Caco-2 (cell line): ENCODE measurements around the gene GATAD2B. TPM values are rescaled to one million over a fixed set of nuclear protein-coding genes. Genes with fewer than 3 reads are reported as not detected.

ENCODE experiments used
- BruUV-seq: library from RNA; stranded (reverse); fragments of 400-500 nt; replicated peaks from 2 replicates; lab custom pipeline; 2021; lab: Mats Ljungman, UMichigan
- CTCF ChIA-PET: fragments of 300-600 bp; sonication (Branson Sonifier 250); formaldehyde crosslinking; loops from one replicate; lab custom pipeline; 2022; ENCODE audit warnings: antibody characterized with exemption; lab: Charles Lee
- POLR2A ChIA-PET: fragments of 300-600 bp; sonication (Branson Sonifier 250); formaldehyde crosslinking; loops from one replicate; lab custom pipeline; 2022; ENCODE audit warnings: antibody characterized with exemption; lab: Charles Lee
- DNase-seq, 2 experiments: peaks; one replicate each; pipeline versions ENCODE4 v3.0.0 to v3.0.0-alpha.2; 2020 to 2022
- H3K27me3 ChIP-seq: replicated peaks from 2 replicates; pipeline ENCODE4 v1.6.0; 2011; ENCODE audit warnings: low read length; ENCODE audit not compliant: control insufficient read depth, insufficient read depth
- H3K36me3 ChIP-seq: 2 replicates; pipeline ENCODE4 v1.5.1; 2011; ENCODE audit warnings: low read length; ENCODE audit not compliant: control insufficient read depth, insufficient read depth
- H3K4me1 ChIP-seq: fragments of 250-450 bp; sonication (Bioruptor Pico); 2 replicates; pipeline ENCODE4 v1.5.1; 2020; ENCODE audit warnings: mild to moderate bottlenecking
- H3K4me3 ChIP-seq: 2 replicates; pipeline ENCODE4 v1.5.1; 2011; ENCODE audit warnings: low read depth, mild to moderate bottlenecking, control low read depth, low read length
- H3K9me3 ChIP-seq: fragments of 250-450 bp; sonication (Bioruptor Pico); 2 replicates; pipeline ENCODE4 v1.5.1; 2020; ENCODE audit warnings: mild to moderate bottlenecking, moderate library complexity
- H3K27ac Mint-ChIP-seq: one replicate; pipeline ENCODE4 v1.8.0; 2022; ENCODE audit warnings: mixed read lengths; ENCODE audit not compliant: unreplicated experiment
- H3K27me3 Mint-ChIP-seq: one replicate; pipeline ENCODE4 v1.8.0; 2022; ENCODE audit warnings: mixed read lengths; ENCODE audit not compliant: insufficient read depth, unreplicated experiment
- H3K36me3 Mint-ChIP-seq: one replicate; pipeline ENCODE4 v1.8.0; 2022; ENCODE audit warnings: mild to moderate bottlenecking, mixed read lengths; ENCODE audit not compliant: insufficient read depth, unreplicated experiment
- H3K4me1 Mint-ChIP-seq: one replicate; pipeline ENCODE4 v1.8.0; 2022; ENCODE audit warnings: low read depth, mixed read lengths; ENCODE audit not compliant: unreplicated experiment
- H3K4me3 Mint-ChIP-seq: one replicate; pipeline ENCODE4 v1.8.0; 2022; ENCODE audit warnings: mild to moderate bottlenecking, moderate library complexity, mixed read lengths; ENCODE audit not compliant: unreplicated experiment
- H3K9me3 Mint-ChIP-seq: one replicate; pipeline ENCODE4 v1.8.0; 2022; ENCODE audit warnings: mixed read lengths; ENCODE audit not compliant: unreplicated experiment
- CTCF ChIP-seq, 2 experiments: fragments of 200-600 bp in 1 of 2; IDR thresholded peaks; 1 replicate in 1 of 2; 2 replicates in 1 of 2; pipeline versions ENCODE4 v1.5.1 to v1.8.0; 2011 to 2022; ENCODE audit warnings: antibody characterized with exemption in 1 of 2, control low read depth in 1 of 2, inconsistent platforms in 1 of 2, low read depth in 1 of 2, low read length in 1 of 2, mild to moderate bottlenecking in 1 of 2, moderate library complexity in 1 of 2; ENCODE audit not compliant: insufficient read depth in 1 of 2, severe bottlenecking in 1 of 2, unreplicated experiment in 1 of 2
- intact Hi-C: fragments of 100-400 bp; cut with micrococcal nuclease; formaldehyde crosslinking; loops from one replicate; pipeline ENCODE4 v1.10.0; 2022; ENCODE audit not compliant: unreplicated experiment
- total RNA-seq: library from RNA; stranded (reverse); gene quantifications from 2 replicates; pipeline ENCODE4 v1.2.3, GENCODE V29; 2022

The GATAD2B gene
- total RNA-seq, 1 experiment from 2014 or later = 38.0 TPM

DNA sequence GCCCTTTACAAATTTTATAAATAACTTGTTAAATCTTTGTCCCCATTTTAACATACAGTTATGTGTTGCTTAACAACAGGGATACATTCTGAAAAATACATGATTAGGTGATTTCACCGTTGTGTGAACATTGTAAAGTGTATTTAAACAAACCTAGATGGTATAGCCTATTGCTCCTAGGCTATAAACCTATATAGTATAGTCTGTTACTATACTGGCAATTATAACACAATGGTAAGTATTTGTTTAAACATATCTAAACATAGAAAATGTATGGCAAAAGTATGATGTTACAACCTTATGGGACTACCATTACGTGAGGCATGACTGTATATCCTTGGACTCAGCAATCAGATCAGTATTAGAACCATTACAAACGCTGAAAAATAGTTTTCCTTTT, 36.6 kb downstream of the GATAD2B start:
- no peak for TF ChIP-seq CTCF (IDR thresholded peaks at IDR 0.05; ENCODE audit: insufficient read depth in 1 of 2, low read depth in 1 of 2, low read length in 1 of 2, severe bottlenecking in 1 of 2, unreplicated experiment in 1 of 2)
- Histone ChIP-seq H3K4me1 (no peaks in the 10 kb centered on the region), H3K4me3 (no peak overlapping the region), H3K27me3 (no peaks in the 10 kb centered on the region), H3K36me3 (no peaks in the 10 kb centered on the region; the same call in 1 of the 2 replicates), H3K9me3 (no peaks in the 10 kb centered on the region)
- Mint-ChIP-seq H3K4me3 (no peak overlapping the region), H3K4me1 (no peaks in the 10 kb centered on the region), H3K27me3 (no peaks in the 10 kb centered on the region), H3K36me3 (peaks cover 21% of the 10 kb centered on the region), H3K27ac (no peak overlapping the region), H3K9me3 (no peaks in the 10 kb centered on the region)
- intact Hi-C loops = no loop called here
- ChIA-PET CTCF (no interaction called here), POLR2A (interaction anchor here (0.7 to 0.8 kb wide), 2 partner anchors 20 to 77 kb away, joined by 4 to 17 read pairs; partner anchors contain the start of gene SLC39A1)
- DNase-seq = no peak
- no TSS peak for BruUV-seq

DNA sequence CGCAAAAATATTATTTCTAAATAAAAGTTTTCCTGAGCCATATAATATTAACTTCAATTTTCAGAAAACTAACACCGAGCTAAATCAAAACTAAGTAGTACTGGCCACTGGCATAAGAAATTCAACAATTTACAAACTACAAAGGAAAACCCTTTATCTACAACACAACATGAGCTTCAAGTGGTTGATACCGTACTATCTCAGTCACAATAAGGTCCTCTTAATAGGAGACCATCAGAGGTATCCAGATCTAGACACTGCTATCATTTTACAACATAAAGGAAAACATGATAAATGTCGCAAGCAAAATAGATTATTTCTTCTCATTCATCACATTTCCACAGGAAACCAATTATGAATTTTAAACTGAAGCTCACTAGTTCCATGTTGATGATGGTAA, 39.5 kb downstream of the GATAD2B start:
- no TSS peak for BruUV-seq
- intact Hi-C loops = no loop called here
- Mint-ChIP-seq H3K4me1 (no peaks in the 10 kb centered on the region), H3K4me3 (no peak overlapping the region), H3K27ac (no peak overlapping the region), H3K36me3 (peaks cover 3% of the 10 kb centered on the region), H3K27me3 (no peaks in the 10 kb centered on the region), H3K9me3 (no peaks in the 10 kb centered on the region)
- ChIA-PET CTCF (no interaction called here), POLR2A (no interaction called here)
- H3K36me3 ChIP-seq = no peaks in the 10 kb centered on the region; the same call in 1 of the 2 replicates
- no peaks in the 10 kb centered on the region for H3K27me3 ChIP-seq
- no peaks in the 10 kb centered on the region for H3K4me1 ChIP-seq
- H3K4me3 ChIP-seq = no peak overlapping the region
- TF ChIP-seq CTCF (IDR thresholded peaks at IDR 0.05; ENCODE audit: insufficient read depth in 1 of 2, low read depth in 1 of 2, low read length in 1 of 2, severe bottlenecking in 1 of 2, unreplicated experiment in 1 of 2) = no peak
- no peak for DNase-seq
- H3K9me3 ChIP-seq = no peaks in the 10 kb centered on the region

- no TSS peak for BruUV-seq
- Mint-ChIP-seq H3K36me3 (peaks cover 6% of the 10 kb centered on the region), H3K27ac (no peak overlapping the region), H3K4me3 (no peak overlapping the region), H3K27me3 (no peaks in the 10 kb centered on the region), H3K9me3 (no peaks in the 10 kb centered on the region), H3K4me1 (no peaks in the 10 kb centered on the region)
- Histone ChIP-seq H3K4me3 (no peak overlapping the region), H3K9me3 (no peaks in the 10 kb centered on the region), H3K4me1 (no peaks in the 10 kb centered on the region), H3K27me3 (no peaks in the 10 kb centered on the region), H3K36me3 (no peaks in the 10 kb centered on the region; the same call in 1 of the 2 replicates)
- no peak for DNase-seq
- intact Hi-C loops = no loop called here
- ChIA-PET POLR2A (interaction anchor here (0.6 kb wide), 1 partner anchor 37 kb away, joined by 4 read pairs; no protein-coding TSS in a partner anchor), CTCF (no interaction called here)
- TF ChIP-seq CTCF (IDR thresholded peaks at IDR 0.05; ENCODE audit: insufficient read depth in 1 of 2, low read depth in 1 of 2, low read length in 1 of 2, severe bottlenecking in 1 of 2, unreplicated experiment in 1 of 2) = no peak
Measured at GRCh38 chr1:153882296-153882912, 40.4 kb downstream of the GATAD2B start.
